Kidney (tissue), 14 donors: ENCODE data around the gene RIMBP2. TPM values are rescaled to one million over a fixed set of nuclear protein-coding genes. Genes with fewer than 3 reads are reported as not detected.

ENCODE experiments used
- DNase-seq, 5 donors: peaks; one replicate each; pipeline ENCODE4 v3.0.0-alpha.2; 2013 to 2020
- FAIRE-seq: peaks from 2 replicates; lab custom pipeline; 2012; peaks lifted over from hg19 to GRCh38; lab: Jason Lieb, UNC
- H3K27ac ChIP-seq, 2 donors: one replicate each; pipeline ENCODE4 v1.7.0; 2013; ENCODE audit warnings: low read depth in 2 of 2, low read length in 2 of 2, inconsistent platforms in 1 of 2
- H3K27me3 ChIP-seq: one replicate; pipeline ENCODE4 v1.7.1; 2013; ENCODE audit warnings: low read length, inconsistent platforms; ENCODE audit not compliant: control insufficient read depth, insufficient read depth
- H3K36me3 ChIP-seq, 3 donors: one replicate each; pipeline versions ENCODE4 v1.7.0 to v1.7.1; 2013; ENCODE audit warnings: low read length in 3 of 3, control low read depth in 1 of 3, inconsistent platforms in 1 of 3; ENCODE audit not compliant: insufficient read depth in 3 of 3, control insufficient read depth in 2 of 3
- H3K4me1 ChIP-seq, 3 donors: one replicate each; pipeline versions ENCODE4 v1.7.0 to v1.7.1; 2013; ENCODE audit warnings: low read length in 3 of 3, inconsistent platforms in 1 of 3, low read depth in 1 of 3; ENCODE audit not compliant: control insufficient read depth in 2 of 3, insufficient read depth in 2 of 3
- H3K4me3 ChIP-seq, 3 donors: one replicate each; pipeline versions ENCODE4 v1.7.0 to v1.8.1; 2013; ENCODE audit warnings: low read length in 3 of 3, control low read depth in 1 of 3, inconsistent platforms in 1 of 3
- H3K9ac ChIP-seq, 3 donors: one replicate each; pipeline versions ENCODE4 v1.7.0 to v1.7.1; 2013; ENCODE audit warnings: low read length in 3 of 3, control low read depth in 1 of 3, inconsistent platforms in 1 of 3
- H3K9me3 ChIP-seq, 3 donors: one replicate each; pipeline versions ENCODE4 v1.7.0 to v1.7.1; 2013; ENCODE audit warnings: low read length in 3 of 3, control low read depth in 1 of 3, inconsistent platforms in 1 of 3; ENCODE audit not compliant: control insufficient read depth in 2 of 3, insufficient read depth in 1 of 3
- intact Hi-C: fragments of 100-400 bp; cut with DNase I; formaldehyde crosslinking; loops from one replicate; pipeline ENCODE4 v1.11.1; 2022
- polyA plus RNA-seq: library from polyadenylated mRNA; stranded (reverse); fragments of 350-450 nt; fragmentation: Illumina TruSeq; extraction: RNeasy Lipid Tissue Mini Kit (QIAGEN cat#74804); gene quantifications from one replicate; pipeline ENCODE4 v1.2.3, GENCODE V29; 2014; ENCODE audit warnings: low read depth, low replicate concordance; ENCODE audit not compliant: insufficient read depth
- total RNA-seq: library from RNA; stranded (reverse); fragmentation: NEBNext Ultra II Directional; extraction: Animal tissue kit (Norgen Biotek cat#: 25700); gene quantifications from one replicate; pipeline ENCODE4 v1.2.1, GENCODE V29; 2021
- TF ChIP-seq, protein P1 (sequence below): IDR thresholded peaks from 3 replicates; pipeline ENCODE4 v1.5.1; 2012; ENCODE audit warnings: mild to moderate bottlenecking, moderate library complexity, borderline replicate concordance; ENCODE audit not compliant: insufficient read depth; ENCODE audit errors: extremely low read depth
- donor health status: control.
- donor health status: control.
- donor health status: control.
- donor health status: control.
- donor health status: control.
- donor health status: DM: yes; HTN: yes; CAD: no.
- donor health status: Normal renal cell carcinoma (clear cell type).

The RIMBP2 gene
- total and polyA plus RNA-seq, 2 donors from 2014 or later, result 2.8 to 51.7 TPM

DNA sequence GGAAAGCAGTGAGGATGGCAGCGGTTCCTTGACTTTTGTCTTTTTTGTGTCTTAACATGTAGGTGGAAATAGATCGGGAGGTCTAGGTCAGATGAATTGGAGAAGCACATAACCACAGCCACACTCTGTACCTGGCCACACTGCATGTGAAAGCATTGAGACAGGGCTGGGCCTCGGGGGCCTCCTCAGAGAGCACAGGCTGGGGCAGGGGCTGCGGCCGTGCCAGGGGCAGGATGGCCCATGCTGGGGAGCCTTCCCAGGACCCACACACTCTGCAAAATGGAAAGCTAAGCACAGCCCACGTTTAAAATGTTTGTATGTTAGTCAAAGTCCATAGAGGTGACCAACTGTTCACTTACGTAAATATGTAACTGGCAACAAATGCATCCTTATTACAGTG, 301.7 kb downstream of the RIMBP2 start:
- TF ChIP-seq, protein P1, sequence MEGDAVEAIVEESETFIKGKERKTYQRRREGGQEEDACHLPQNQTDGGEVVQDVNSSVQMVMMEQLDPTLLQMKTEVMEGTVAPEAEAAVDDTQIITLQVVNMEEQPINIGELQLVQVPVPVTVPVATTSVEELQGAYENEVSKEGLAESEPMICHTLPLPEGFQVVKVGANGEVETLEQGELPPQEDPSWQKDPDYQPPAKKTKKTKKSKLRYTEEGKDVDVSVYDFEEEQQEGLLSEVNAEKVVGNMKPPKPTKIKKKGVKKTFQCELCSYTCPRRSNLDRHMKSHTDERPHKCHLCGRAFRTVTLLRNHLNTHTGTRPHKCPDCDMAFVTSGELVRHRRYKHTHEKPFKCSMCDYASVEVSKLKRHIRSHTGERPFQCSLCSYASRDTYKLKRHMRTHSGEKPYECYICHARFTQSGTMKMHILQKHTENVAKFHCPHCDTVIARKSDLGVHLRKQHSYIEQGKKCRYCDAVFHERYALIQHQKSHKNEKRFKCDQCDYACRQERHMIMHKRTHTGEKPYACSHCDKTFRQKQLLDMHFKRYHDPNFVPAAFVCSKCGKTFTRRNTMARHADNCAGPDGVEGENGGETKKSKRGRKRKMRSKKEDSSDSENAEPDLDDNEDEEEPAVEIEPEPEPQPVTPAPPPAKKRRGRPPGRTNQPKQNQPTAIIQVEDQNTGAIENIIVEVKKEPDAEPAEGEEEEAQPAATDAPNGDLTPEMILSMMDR, result no peak
- FAIRE-seq, result no peak

DNA sequence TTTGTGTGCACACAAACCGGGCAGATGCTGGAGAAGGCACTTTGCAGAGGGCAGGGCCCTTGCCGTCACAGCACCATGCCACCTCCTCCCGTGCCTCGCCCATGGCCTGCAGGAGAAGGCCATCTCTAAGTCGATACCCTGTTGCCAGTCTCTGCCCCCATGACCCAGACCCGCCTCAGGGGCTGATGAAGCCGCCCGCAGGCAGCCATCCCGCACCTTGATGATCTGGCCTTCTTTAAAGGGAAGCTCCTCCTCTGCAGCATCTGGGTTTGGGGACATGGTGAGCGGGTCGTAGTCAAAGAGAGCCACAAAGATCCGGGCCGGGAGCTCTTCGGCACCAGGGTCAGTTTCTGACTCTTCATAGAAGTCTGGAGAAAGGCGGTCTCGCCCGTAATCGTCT, 302.2 kb downstream of the RIMBP2 start:
- H3K9me3 ChIP-seq, result no peaks in the 10 kb centered on the region
- FAIRE-seq (no peak), DNase-seq (no peak)
- H3K27ac ChIP-seq, result no peak overlapping the region
- H3K36me3 ChIP-seq, result peaks cover 0 to 2% (median 0%) of the 10 kb centered on the region in 3 donors
- H3K9ac ChIP-seq, result no peak overlapping the region
- no peaks in the 10 kb centered on the region for H3K4me1 ChIP-seq
- TF ChIP-seq, protein P1, result no peak
- H3K27me3 ChIP-seq, result no peaks in the 10 kb centered on the region
- H3K4me3 ChIP-seq, result no peak overlapping the region
- intact Hi-C loops, result no loop called here

More for the DNA sequence above, 301.7 kb downstream of the RIMBP2 start:
- H3K27ac ChIP-seq, result no peak overlapping the region
- H3K4me1 ChIP-seq, result no peaks in the 10 kb centered on the region
- intact Hi-C loops, result no loop called here
- DNase-seq, result no peak
- H3K9ac ChIP-seq, result no peak overlapping the region
- peaks cover 0 to 2% (median 0%) of the 10 kb centered on the region in 3 donors for H3K36me3 ChIP-seq
- H3K9me3 ChIP-seq, result no peaks in the 10 kb centered on the region
- H3K4me3 ChIP-seq, result no peak overlapping the region
- H3K27me3 ChIP-seq, result no peaks in the 10 kb centered on the region

DNA sequence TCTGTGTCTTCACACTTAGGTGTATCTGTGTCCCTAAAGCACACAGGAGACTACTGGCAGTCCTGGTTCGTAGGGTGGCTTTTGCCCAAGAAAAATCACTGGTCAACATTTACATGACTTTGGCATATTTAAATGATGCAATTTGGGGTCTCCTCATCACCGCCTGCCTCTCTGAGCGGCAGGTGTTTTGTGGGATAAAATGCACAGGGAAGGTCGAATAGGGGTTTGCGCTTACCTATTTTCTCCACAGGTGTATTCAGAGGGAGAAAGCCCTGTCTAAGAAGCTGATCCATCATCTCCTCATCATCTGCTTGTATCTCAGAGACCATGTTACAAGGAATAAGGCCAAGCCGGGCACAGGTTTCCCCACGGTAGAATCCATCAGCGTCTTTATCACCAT, 303.7 kb downstream of the RIMBP2 start:
- Histone ChIP-seq H3K4me3 (no peak overlapping the region), H3K4me1 (no peaks in the 10 kb centered on the region), H3K27me3 (no peaks in the 10 kb centered on the region), H3K9me3 (no peaks in the 10 kb centered on the region), H3K36me3 (peaks cover 0 to 4% (median 0%) of the 10 kb centered on the region in 3 donors), H3K27ac (no peak overlapping the region), H3K9ac (no peak overlapping the region)
- no peak for FAIRE-seq
- TF ChIP-seq, protein P1, result no peak
- no peak for DNase-seq
- intact Hi-C loops, result no loop called here

DNA sequence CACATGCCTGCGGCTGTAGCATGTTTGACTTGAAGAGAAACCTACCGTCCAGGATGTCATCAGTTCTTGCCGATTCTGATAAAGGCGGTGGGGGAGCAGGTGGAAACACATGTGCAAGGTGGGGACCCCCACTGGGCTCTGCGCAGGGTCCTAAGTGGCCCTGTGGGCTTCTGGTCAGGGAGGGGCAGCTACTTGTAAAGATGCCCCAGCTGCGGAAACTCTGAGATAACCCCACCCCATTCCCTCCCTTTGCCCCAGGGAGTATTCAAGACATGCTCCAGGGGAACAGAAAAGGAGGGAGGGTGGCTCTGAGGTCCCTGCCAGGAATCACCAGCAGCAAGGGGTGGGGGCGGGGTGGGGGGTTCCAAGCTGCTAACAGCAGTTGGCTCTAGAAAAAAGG, 310.8 kb downstream of the RIMBP2 start:
- Histone ChIP-seq H3K36me3 (peaks cover 0 to 2% (median 0%) of the 10 kb centered on the region in 3 donors), H3K27ac (no peak overlapping the region), H3K9ac (no peak overlapping the region), H3K9me3 (no peaks in the 10 kb centered on the region), H3K4me3 (no peak overlapping the region), H3K27me3 (no peaks in the 10 kb centered on the region), H3K4me1 (no peaks in the 10 kb centered on the region)
- intact Hi-C loops, result no loop called here
- TF ChIP-seq, protein P1, result no peak
- FAIRE-seq, result no peak
- no peak for DNase-seq
